ENCODE data around the gene OR2A14.
"Not testable (repeated sequence)": the region's sequence is repeated elsewhere in the genome, so short reads cannot be mapped to it uniquely, and the experiment has no call there.

OR2A14 gene

DNA sequence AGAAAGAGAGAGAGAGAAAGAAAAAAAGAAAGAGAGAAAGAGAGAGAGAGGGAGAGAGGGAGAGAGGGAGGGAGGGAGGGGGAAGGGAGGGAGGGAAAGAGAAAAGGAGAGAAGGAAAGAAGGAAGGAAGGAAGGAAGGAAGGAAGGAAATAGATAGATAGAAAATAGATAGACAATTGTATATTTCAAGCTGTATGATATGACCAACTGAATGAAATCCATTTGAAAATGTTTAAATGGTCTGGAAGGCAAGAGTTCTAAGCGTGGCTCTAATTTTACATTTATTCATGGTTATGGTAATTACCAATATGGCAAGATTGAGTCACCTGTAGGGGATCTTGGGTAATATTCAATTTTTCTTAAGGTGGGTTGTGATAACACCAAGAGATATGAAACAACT lies 35.9 kb downstream of the OR2A14 start:
- no peak for FAIRE-seq
- no peak for DNase-seq (ENCODE audit: insufficient read length)
- no peak for TF ChIP-seq POLR2AphosphoS5 (IDR thresholded peaks at IDR 0.05; ENCODE audit: low read depth, low read length)
- no peak for TF ChIP-seq POLR2A (IDR thresholded peaks at IDR 0.05; ENCODE audit: low read depth, low read length)
- no peak for TF ChIP-seq TAF1 (IDR thresholded peaks at IDR 0.05; ENCODE audit: borderline replicate concordance, low read depth, low read length)

DNA sequence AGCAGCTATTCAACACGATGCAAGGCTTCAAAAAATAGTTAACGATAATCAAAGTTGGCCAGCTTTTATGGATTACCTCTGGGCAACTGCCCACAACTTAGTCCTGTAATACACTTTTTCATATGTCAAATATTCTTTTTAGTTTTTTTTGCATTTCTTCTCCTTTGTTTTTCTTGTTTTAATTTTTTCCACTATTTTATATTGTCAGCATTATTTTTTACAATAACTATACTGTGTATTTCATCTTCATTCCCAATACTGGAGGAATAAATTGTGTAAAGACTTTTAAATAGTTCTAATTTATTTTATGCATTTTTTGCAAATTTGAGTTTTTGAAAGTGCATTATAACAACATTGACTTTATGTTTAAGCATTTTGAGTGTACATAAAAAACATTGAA lies 41.8 kb downstream of the OR2A14 start:
- no peak for FAIRE-seq
- no peak for TF ChIP-seq POLR2AphosphoS5 (IDR thresholded peaks at IDR 0.05; ENCODE audit: low read depth, low read length)
- TF ChIP-seq TAF1 (IDR thresholded peaks at IDR 0.05; ENCODE audit: borderline replicate concordance, low read depth, low read length), result no peak
- no peak for TF ChIP-seq POLR2A (IDR thresholded peaks at IDR 0.05; ENCODE audit: low read depth, low read length)

DNA sequence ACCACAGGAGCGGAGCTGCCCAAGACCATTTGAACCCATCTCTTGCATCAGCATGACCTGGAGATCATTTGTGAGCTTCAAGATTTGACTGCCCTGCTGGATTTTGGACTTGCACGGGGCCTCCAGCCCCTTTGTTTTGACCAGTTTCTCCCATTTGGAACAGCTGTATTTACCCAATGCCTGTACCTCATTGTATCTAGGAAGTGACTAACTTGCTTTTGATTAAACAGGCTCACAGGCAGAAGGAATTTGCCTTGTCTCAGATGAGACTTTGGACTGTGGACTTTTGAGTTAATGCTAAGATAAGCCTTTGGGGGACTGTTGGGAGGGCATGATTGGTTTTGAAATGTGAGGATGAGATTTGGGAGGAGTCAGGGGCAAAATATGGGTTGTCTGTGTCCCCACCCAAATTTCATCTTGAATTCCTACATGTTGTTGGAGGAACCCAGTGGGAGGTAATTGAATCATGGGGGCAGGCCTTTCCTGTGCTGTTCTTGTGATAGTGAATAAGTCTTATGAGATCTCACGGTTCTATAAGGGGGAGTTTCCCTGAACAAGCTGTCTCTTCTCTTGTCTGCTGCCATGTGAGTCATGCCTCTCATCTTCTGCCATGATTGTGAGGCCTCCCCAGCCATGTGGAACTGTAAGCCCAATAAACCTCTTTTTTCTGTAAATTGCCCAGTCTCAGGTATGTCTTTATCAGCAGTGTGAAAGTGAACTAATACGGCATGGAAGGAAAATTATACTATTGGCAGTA lies 48.8 kb downstream of the OR2A14 start:
- not testable (repeated sequence) for DNase-seq (ENCODE audit: insufficient read length); FAIRE-seq

More for the DNA sequence above, 41.8 kb downstream of the OR2A14 start:
- no peak for DNase-seq (ENCODE audit: insufficient read length)

DNA sequence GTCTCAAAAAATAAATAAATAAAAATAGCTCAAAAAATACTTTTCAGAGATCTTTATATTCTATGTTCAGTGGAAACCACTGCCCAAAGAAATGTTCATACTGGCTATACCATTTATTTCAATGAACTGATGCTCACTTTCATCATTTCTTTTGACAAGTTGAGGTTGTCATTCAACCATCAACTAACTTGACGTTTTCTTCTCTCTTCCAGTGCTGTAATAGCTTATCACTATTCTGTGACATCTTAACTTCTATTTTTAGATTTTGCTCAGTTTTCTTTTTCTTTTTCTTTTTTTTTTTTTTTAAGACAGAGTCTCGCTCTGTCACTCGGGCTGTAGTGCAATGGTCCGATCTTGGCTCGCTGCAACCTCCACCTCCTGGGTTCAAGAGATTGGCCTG lies 51.6 kb downstream of the OR2A14 start:
- no peak for DNase-seq (ENCODE audit: insufficient read length)
- no peak for FAIRE-seq
- TF ChIP-seq TAF1 (IDR thresholded peaks at IDR 0.05; ENCODE audit: borderline replicate concordance, low read depth, low read length) (no peak), POLR2A (IDR thresholded peaks at IDR 0.05; ENCODE audit: low read depth, low read length) (no peak), POLR2AphosphoS5 (IDR thresholded peaks at IDR 0.05; ENCODE audit: low read depth, low read length) (no peak)

GRCh38 chr7:144178380-144179164 lies 55.6 kb downstream of the OR2A14 start:
- FAIRE-seq, result peak; percentile 82
- DNase-seq (ENCODE audit: insufficient read length), result not testable (repeated sequence)

DNA sequence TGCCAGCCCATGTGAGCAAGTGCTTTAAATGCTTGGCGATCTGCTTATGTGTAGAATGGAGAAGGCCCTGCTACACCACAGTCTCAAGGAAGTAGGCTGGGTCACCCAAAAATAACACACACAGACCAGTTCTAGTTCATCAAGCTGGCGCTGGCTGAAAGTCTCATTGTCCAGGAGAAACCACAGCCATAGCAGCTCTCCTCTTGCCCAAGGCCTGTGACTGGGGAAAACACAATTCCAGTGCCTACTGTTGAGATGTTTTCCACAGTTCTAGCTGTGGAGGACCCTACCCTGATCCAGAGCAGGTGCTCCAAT lies 56.1 kb downstream of the OR2A14 start:
- not testable (repeated sequence) for DNase-seq (ENCODE audit: insufficient read length); FAIRE-seq
